ENCODE results near the gene MMP24.

- TF ChIP-seq CTCF (IDR thresholded peaks at IDR 0.05) (no peak), POLR2AphosphoS5 (IDR thresholded peaks at IDR 0.05) (no peak), POLR2A (IDR thresholded peaks at IDR 0.05) (no peak)
Observed at GRCh38 chr20:35273449-35274171, 47.1 kb downstream of the MMP24 start.
